Ramos (cell line): ENCODE measurements around the gene SAMD9.
"Not testable (repeated sequence)": the region's sequence is repeated elsewhere in the genome, so short reads cannot be mapped to it uniquely, and the experiment has no call there.

ENCODE experiments used
- in situ Hi-C: fragments of 300-500 bp; cut with MboI; formaldehyde crosslinking; loops from one replicate; pipeline ENCODE4 v1.14.3; 2022; ENCODE audit warnings: low sequenced_read_pairs; ENCODE audit not compliant: unreplicated experiment

Gene SAMD9

DNA sequence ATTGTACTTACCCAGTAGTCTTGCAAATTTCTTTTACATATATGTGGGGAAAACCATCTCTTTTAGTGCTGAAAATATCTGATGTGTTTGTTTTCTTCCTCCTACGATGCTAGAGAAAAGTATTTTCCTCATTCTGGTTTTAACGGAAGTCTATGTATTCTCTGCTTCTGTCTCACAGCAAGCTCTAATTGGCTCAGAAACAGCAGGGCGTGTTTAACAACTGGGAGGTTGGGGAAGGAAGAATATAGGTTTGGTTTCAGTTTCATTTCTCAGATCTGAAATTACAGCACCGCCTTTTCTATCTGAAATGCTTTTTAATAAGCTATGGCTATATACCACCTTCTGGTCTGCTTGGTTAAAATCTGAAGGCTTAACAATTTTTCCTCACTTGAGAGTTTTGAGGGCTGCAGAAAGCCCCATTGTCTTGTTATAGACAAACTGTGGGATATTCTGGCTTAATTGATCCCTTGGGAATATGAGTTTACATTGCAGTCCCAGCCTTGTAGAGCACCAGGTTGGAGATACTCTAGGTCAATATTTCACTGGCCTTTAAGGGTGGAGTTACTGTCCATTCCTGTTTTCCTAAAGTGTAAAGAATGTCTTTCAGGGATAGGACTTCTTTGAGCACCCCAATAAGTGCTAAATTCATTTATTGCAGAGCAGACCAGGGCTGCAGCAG is at the start of gene SAMD9:
SAMD9 (minus strand) TSS at position 128 of the 679 bp plus-strand sequence. CDS start 11,882 bp downstream, outside the sequence.
- in situ Hi-C loops = no loop called here

DNA sequence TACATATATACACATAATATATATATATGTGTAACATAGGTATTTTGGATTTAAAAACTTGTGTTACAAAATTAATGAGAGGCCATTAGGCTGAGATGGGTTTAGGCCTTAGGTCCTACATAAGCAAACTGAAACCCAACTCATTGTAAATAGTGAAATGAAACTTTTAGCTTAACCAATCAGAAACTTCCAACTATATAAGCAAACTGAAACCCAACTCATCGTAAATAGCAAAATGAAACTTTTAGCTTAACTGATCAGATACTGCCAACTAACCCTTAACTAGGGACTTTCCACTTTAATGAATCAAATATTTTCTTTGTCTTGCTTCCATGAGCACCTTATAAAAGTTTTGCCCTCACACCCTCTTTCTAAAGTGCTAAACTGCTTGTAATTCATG is 47.7 kb upstream of the SAMD9 start:
- in situ Hi-C loops = no loop called here

DNA sequence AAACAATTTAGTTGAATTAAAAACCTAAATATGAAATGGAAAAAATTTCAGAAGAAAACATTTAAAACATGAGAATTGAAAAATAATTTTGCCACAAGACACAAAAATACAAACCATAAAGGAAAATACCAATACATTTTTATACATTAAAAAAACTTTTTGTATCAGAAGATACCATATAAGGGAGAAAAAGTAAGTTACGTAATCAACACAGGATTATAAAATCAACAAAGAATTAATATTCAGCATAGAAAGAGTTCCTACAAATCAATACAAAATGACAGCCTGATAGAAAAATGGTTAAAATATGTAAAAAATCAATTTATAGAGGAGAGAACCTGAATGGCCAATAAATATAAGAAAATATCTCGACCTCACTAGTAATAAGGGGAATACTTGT is 47.0 kb upstream of the SAMD9 start:
- in situ Hi-C loops = no loop called here

GRCh38 chr7:93161181-93161762 is 43.5 kb upstream of the SAMD9 start:
- in situ Hi-C loops = no loop called here

DNA sequence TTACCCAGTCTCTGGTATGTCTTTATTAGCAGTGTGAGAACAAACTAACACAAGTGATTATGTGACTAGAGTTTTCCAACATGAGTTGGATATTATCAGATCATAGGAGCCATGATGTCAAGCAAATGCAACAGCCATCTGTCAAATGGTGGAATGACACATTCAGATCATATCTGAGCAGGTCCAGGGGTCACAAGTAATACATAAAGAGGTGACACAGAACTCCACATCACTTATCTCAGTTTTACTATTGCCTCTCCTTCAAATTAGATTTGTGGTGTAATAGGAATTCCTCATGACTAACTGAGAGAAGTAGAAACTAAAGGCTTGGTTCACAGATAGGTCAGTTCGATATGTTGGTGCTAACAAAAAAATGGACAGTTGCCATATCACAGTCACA is 42.6 kb upstream of the SAMD9 start:
- in situ Hi-C loops = no loop called here

DNA sequence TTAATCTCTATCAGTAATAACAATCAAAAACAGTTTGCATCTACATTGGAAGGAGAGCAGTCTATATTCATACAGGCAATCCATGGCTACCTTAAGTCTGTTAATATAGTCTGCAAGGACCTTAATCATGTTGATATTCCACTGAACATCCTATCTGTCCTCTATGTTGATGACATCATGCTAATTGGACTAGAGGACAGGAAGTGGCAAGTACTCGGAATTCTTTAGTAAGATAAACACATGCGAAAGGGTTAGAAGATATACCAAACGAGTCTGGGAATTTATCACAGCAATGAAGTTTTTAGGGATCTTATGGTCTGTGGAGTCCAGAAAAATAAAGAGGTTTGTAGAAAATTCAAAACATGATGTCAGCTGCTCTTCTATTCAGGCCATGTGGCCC is 41.7 kb upstream of the SAMD9 start:
- in situ Hi-C loops = no loop called here

DNA sequence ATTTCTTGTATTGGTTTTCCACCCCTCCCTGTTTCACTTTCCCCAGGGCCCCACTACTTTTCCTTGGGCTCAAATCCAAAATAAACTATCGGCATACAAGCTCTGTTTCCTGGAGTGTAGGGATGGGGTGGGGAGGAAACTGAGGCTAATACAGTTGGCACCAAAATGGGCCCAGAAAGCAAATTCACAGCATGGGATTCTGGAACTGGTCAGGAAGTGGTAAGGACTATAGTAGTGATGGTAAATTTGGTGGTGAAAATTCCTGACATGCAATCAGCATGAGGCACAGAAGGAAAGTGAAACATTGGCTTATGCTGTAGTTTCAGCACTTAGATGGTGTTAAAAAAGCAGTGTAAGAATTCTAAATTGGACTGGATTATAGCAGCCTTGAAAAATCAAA is 39.1 kb upstream of the SAMD9 start:
- in situ Hi-C loops = no loop called here

DNA sequence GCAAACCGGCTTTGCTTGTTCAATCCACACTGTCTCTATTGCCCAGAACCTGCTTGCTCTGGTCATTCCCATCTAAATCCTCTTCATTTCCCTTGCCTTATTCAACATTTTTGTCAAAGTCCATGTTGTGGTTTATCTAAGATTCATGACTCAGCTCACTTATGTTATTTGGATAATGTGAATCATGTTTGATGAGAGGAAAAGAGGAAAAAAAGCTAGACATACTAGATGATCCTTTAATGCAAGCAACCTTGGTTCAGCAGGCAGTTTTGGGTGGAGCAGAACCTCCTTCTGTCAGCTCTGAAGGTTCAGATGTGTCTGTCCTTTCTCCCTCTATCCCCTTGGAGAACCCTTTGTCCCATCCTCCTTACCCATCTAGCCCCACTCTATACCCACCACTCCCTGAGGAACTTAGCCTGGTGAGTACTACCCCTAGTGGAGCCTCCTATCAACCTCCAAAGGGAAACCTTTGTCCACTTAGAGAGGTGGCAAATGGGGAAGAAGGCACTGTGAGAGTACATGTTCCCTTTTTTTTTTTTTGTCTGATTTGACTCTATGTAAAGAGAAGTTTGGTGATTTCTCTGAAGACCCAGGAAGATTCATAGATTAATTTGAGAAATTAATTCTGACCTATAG is 32.5 kb upstream of the SAMD9 start:
- in situ Hi-C loops = no loop called here

GRCh38 chr7:93148727-93149126 is 30.9 kb upstream of the SAMD9 start:
- in situ Hi-C loops = no loop called here

DNA sequence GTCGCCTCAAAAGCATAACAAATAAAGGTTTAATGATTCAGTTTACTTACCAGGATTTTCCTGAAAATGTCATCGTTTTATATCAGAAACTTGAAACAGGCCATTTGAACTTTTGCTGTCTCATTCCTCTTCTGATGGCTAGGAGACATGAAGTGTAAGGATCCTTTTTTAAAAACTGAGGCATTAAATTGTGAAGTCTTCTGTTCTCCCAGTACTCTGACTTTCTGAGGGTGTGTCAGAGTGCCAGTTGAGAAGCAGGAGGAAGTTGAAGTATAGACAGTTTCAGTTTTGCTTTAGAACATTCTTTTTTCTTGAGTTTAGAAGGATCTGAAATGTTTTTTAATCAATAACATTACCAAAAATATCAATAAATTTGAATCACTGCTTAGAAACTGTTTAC is 30.4 kb upstream of the SAMD9 start, which contains the start of gene SAMD9L:
SAMD9L (minus strand) TSS at position 242 of the 400 bp plus-strand sequence. CDS start 12,414 bp downstream, outside the sequence.
- in situ Hi-C loops = no loop called here

DNA sequence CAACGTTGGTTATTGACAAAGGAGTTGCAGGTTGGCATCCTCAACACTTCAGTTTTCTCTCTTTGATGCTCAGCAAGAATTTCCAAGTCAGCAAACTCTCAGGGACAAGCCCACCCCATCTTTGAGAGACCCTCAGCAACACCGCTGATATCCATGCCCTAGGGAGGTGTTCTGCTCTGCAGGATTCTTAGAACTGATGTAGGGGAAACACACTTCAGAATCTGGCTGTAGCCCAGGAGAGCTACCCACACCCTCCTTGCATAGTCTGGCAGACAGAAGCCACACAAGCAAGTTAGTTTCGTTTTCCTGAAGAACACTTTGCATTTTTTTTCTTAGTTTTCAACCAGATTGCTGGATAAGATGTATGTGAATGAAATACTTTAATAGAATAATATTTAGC is 29.6 kb upstream of the SAMD9 start:
- in situ Hi-C loops = no loop called here

- in situ Hi-C loops = no loop called here
These were observed 28.8 kb upstream of the SAMD9 start for GRCh38 chr7:93146472-93147141.

- in situ Hi-C loops = no loop called here
These were observed 28.3 kb upstream of the SAMD9 start for GRCh38 chr7:93146036-93146435.

DNA sequence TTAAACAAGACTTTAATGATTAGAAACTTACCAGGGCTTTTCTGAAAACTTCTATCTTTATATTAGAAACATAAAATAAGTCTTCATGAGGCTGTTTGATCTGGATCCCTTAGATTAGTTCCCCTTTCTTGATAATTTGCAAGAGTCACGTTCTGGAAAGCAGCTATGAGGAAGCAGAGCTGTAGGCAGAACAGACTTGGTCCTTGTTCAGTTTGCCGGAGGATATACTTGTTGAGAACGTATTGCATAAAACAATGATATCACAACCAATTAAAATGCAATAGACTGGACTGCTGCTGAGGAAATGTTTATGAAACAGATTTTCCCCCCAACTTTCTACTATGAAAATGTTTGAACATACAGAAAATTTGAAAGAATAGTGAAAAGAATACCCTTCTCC is 27.6 kb upstream of the SAMD9 start:
- in situ Hi-C loops = no loop called here

DNA sequence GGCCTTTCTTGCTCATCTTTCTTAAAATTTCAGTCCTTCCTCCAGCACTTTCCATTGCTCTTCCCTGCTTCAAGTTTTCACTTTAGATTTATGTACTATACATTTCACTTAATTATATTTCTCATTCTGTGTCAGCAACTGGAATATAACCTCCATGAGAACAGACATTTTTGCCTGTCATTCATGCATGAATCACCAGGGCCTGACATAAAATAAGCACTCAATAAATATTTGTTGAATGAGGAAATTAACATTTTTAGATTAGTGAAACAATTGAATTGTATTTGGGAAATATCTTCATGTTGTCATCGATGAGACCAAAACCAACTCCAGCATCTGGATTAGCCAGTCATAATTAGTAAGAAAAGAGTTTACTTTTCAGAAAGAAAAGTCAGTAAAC is 24.3 kb upstream of the SAMD9 start:
- in situ Hi-C loops = no loop called here

DNA sequence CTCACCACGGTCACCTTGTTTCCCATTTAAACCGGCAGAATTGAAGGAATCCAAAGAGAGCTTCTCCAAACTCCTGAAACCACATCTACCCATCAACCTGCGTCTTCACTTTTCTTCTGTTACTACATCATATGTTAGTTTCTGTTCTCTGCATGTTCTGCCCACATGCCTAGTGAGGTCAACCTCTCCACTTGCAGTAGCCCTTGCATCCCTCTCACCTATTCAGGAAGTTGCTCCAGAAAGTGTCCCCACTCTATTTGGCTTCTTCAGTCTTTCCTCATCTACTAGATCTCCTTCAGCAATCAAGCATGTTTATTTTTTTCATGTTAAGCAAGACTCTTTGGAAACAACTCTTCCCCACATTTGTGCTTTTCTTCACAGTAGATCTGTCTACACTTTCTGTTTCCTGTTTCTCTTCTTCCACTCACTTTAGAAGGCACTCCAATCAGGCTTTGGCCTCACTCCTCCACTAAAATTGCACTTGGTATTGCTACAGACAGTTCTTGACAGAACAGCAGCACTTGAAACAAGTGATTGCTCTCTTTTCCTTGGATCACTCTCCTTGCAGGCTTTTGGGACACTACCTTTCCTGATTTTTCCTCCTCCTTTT is 22.9 kb upstream of the SAMD9 start:
- in situ Hi-C loops = no loop called here

GRCh38 chr7:93138576-93138975 is 20.8 kb upstream of the SAMD9 start:
- in situ Hi-C loops = no loop called here

DNA sequence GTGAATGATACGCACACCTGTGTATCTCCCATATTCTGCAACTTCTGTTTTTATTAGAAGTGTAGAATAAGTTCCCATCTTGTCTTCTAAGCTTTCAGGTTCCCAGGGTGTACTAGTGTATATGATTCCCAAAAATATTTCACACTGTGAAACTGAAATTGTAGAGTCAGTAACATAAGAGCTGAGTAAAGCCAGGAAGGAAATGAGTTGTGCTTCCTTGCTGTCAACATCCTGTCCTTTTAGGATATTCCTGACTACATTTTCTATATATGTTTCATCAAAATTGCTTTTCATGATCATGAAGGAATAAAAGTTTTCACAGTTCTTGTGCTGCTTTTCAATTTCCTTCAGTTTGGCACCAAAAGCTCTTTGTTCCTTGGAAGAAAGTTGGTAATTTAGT is 15.2 kb upstream of the SAMD9 start:
- in situ Hi-C loops = no loop called here

GRCh38 chr7:93132216-93132615 is 14.4 kb upstream of the SAMD9 start:
- in situ Hi-C loops = no loop called here

DNA sequence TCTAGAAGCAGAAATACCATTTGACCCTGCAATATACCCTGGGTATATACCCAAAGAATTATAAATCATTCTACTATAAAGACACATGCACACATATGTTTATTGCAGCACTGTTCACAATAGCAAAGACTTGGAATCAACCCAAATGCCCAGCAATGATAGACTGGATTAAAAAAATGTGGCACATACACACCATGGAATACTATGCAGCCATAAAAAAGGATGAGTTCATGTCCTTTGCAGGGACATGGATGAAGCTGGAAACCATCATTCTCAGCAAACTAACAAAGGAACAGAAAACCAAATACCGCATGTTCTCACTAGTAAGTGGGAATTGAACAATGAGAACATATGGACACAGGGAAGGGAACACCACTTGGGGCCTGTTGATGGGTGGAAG is 9.2 kb upstream of the SAMD9 start:
- in situ Hi-C loops = not testable (repeated sequence)

DNA sequence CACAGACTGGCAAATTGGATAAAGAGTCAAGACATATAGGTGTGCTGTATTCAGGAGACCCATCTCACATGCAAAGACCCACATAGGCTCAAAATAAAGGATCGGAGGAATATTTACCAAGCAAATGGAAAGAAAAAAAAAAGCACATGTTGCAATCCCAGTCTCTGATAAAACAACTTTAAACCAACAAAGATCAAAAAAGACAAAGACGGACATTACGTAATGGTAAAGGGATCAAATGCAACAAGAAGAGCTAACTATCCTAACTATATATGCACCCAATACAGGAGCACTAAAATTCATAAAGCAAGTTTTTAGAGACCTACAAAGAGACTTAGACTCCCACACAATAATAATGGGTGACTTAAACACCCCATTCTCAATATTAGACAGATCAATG is 5.8 kb upstream of the SAMD9 start:
- in situ Hi-C loops = not testable (repeated sequence)
